Measurements from ENCODE around the gene PRPS2.

DNA sequence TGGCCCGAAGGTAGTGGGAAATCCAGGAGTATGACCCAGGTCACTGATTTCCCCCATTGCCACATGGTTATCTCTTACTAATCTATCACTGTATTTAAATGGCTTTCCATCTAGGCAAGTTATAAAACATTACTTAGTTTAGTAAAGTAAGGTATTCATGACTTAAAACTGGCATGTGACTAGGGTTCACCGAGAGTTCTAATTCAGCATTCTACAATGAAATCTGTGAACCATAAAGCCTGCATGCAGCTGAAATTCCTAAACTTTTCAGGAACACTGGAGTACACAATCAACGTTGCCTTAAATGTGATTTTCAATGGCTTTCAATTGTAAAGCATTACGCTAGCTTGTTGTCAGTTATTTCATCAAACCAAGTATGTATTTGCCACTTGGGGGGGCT, 22.7 kb upstream of the PRPS2 start:
- TF ChIP-seq POLR2A (IDR thresholded peaks at IDR 0.05; ENCODE audit: low read length) = no peak
- no peak for TF ChIP-seq GATA1 (IDR thresholded peaks at IDR 0.05; ENCODE audit: low read depth, low read length)

Data from erythroblast (primary cell).